Inflammatory macrophage treated with lipopolysaccharide for 4 hours (primary cell): ENCODE data around the gene ZNF750.
A peak's percentile ranks its signal among the peaks of the same experiment; 100 is the strongest.

Experiments used
- DNase-seq: peaks from one replicate; pipeline ENCODE4 v3.0.0-alpha.2; 2020

The ZNF750 gene

GRCh38 chr17:82859431-82860403 is 19.9 kb upstream of the ZNF750 start:
- DNase-seq, result peak; percentile 86

DNA sequence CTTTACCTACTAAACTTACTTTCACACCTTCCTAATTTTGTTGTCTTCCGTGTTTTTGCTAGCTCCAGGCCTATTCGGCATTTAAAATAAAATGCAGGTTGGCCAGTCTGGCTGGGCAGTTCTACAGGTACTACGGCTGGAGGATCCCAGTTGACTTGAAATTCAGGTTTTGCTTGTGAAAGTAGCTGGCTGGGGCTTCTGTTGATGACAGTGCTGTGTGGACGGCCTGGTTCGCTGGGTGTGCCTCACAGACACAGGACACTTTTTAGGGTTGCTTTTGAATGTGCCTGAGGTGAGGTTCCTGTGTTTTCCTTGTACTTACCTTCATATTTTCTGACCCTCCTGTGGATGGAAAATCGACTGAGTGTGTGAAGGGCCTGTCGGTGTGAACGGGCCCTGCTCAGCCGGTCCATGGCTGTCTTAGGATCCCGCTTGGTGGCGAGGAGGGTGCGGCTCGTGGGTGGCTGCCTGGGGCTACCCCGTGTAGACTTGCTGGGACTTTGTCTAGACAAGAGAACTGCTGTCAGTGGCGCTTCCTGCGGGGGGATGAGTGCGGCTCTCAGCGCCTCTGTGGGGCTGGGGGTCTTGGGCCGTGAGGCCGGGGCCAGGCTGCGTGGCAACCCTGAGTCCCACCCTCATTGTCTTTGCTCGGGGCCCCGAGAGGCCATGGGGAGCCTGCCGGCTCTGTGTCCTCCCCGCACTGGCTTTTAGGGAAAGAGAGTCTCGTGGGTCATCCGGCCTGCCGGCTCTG is 18.7 kb upstream of the ZNF750 start:
- no peak for DNase-seq

DNA sequence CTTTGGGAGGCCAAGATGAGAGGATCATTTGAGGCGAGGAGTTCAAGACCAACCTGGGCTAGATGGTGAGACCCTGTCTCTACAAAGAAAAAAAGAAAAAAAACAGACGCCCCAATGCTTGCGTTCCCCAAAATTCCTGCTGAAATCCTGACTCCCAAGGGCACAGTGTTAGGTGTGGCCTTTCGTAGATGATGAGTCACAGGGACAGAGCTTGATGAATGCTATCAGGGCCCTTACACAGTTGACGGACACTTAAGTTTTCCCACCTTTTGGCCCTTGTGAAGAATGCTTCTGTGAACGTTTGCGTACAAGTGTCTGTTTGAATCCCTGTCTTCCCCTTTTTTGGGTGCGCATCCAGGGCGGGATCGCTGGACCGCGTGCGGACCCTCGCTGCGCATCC is 16.5 kb upstream of the ZNF750 start:
- no peak for DNase-seq

- no peak for DNase-seq
Observed at GRCh38 chr17:82854226-82854625, 14.4 kb upstream of the ZNF750 start.

DNA sequence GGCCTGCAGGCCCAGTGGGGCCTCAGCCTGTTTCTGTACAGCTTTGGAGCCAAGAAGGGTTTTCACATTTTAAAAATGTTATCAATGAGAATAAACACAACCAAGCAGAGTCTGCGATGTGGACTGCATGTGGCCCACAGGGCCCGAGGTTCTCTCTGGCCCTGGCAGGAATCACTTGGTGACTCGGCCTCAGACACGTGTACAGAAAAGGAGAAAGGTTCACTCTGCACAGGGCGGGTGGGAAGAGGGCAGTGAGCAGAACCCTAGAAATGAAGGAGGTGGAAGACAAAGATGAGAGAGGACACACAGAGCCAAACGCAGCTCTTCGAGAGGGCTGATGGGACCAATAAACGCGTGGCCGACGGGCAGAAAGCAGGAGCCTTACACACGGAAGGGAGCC is 11.6 kb upstream of the ZNF750 start:
- no peak for DNase-seq

- DNase-seq, result no peak
Observed at GRCh38 chr17:82849076-82849945, 9.5 kb upstream of the ZNF750 start.

- no peak for DNase-seq
Observed at GRCh38 chr17:82848022-82848592, 8.3 kb upstream of the ZNF750 start.

- no peak for DNase-seq
Observed at GRCh38 chr17:82846061-82846691, 6.4 kb upstream of the ZNF750 start.

DNA sequence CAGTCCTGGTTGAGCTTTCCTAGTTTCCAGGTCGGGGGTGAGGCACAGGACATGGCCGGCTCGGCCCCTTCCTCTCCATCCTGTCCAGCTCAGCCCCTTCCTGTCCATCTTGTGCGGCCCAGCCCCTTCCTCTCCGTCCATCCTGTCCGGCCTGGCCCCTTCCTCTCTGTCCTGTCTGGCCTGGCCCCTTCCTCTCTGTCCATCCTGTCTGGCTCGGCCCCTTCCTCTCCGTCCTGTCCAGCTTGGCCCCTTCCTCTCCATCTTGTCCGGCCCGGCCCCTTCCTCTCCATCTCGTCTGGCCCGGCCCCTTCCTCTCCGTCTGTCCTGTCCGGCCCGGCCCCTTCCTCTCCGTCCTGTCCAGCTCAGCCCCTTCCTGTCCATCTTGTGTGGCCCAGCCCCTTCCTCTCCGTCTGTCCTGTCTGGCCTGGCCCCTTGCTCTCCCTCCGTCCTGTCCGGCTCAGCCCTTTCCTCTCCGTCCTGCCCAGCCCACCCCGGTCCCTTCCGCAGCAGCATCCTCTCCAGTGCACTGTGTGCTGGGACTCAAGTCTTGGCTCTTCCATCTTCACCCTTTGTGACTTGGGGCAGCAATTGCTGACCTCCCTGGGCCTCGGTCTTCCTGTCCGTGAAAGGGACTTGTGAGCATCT is 5.5 kb upstream of the ZNF750 start:
- DNase-seq, result no peak

- DNase-seq, result no peak
Observed at GRCh38 chr17:82844796-82845162, 5.0 kb upstream of the ZNF750 start.

- DNase-seq, result no peak
Observed at GRCh38 chr17:82843904-82844680, 4.3 kb upstream of the ZNF750 start.

- DNase-seq, result no peak
Observed at GRCh38 chr17:82841921-82842596, 2.2 kb upstream of the ZNF750 start.

GRCh38 chr17:82840431-82840831 is 609 bp upstream of the ZNF750 start:
- no peak for DNase-seq

DNA sequence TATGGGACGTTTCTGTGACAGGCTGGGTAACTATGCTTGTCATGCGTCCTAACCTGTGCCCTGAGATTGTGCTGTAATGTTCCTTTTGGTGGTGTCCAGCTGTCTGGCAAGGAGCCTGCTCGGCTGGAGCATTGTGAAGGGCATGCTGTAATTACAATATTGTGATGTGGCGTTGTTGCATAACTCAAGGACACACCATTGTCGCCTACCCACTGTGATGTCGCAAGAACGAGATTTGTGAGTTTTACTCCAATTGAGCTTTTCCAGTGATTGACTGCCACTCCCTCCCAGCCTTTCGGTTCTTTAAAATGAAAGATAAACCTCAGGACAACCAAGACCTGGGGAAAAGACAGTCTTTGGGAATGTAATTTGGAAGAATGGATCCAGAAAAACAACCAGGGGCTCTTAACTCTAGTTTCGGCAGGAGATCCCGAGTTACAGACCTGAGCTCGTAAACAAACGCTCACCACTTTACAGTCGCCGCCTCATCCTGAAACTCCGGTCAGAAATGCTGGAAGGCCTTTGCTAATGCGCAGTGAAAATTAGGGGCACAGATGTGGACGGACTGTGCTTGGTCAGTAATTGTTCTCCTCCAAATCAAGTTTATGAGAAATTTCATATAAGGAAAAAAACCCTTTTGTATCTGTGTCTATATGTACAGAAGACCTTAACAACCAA is 1.3 kb downstream of the ZNF750 start:
- peak; percentile 95 for DNase-seq

DNA sequence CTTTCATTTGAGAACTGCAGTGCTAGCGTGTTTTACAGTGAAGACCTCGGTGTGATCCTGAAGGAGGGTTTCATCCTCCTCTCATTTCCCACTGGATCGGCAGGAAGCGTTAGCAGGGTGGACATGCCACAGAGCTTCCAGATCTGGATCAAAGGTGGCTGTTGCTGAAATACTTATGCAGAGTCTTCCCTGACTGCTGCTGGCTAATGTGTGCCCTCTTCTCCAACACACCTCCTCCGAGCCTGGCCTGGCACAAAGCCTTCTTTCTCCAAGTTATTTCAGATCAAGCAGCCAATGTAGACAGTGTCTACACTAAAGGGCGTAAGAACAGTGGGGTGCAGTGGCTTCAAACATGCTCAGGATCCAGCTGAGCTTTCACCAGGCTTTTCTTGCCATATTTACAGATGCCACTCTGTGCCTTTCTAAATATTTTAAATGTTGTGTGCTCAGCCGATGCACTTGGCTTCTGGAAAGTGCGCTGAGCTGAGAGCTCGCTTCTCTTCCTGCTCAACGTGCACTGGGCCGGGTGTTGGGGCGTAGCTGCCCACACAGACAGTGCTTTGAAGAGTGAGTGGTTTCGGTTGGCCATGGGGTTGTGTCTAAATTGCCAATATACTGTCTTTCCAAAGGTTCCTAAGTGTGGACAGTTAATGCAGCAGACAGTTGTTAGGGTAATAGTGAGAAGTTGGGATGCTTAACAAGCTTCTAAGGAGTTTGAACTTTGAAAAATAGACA is 2.1 kb downstream of the ZNF750 start:
- peak; percentile 57 for DNase-seq

DNA sequence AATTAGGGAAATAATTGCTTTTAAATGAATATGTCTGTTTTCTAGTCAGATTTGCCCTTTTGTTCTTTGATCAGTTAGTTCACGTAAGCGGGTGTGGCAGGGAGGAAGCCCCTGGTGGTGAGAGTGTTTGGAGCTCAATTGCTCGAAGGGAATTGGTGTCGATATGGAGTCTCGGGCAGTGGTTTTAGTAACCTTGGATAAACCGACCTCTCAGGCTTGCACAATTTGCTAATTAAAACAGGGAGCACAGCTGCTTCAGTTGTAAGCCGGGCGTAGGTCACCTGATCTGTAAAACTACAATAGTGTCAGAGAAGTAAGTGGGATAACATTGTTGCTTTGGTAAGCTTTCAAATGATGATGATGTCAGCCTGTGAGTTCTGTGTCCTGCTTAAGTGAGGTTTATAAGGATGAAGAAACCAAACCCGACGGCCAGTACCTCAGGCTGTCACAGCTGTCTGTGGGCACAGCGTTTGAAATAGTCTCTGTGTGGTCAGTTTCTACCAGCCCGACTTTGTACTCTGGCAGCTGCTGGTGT is 2.9 kb downstream of the ZNF750 start:
- DNase-seq, result peak; percentile 83

DNA sequence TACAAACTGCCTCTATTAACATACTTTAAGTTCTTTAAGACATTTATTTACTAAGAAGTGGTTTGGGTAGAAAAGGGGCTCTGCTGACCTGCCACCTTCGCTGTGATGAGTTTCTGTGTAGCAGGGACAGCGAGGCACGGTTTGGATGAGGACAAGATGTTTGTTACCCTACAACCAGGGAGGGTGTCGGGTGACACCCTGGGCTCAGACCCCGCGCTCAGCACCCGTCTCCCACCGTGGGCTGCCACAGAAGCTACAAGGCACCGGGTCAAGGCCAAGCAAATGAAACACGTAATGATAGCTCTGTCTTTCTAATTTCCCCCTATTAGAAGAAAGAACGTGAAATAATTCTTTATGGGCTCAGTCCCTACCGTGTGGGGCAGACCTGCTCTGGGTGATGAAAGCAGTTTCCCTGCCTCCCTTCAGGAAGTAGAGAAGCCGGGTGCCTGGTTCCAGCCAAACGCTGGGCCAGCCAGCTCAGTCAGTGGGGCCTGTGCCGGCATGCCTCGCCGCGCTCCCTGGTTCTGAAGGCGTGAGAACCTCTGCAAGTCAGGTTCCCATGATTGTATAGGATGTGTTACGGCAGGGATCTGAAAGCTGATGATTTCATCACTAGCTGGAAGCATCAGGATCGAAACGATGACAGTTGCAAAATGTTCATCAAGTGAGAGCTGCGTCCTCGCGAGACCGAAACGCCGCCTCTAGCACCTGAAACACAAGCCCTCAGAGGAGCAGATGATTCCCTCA is 3.9 kb downstream of the ZNF750 start:
- DNase-seq, result peak; percentile 60

- DNase-seq, result peak; percentile 59
Observed at GRCh38 chr17:82835122-82835521, 4.7 kb downstream of the ZNF750 start.
